SH-SY5Y (cell line): ENCODE results near the gene UBE4B.

Experiments
- GATA2 ChIP-seq: IDR thresholded peaks from 2 replicates; pipeline ENCODE4 v1.6.1; 2011; ENCODE audit warnings: mild to moderate bottlenecking, low read depth, low read length
- GATA3 ChIP-seq: IDR thresholded peaks from 2 replicates; pipeline ENCODE4 v1.6.1; 2011; ENCODE audit warnings: low read depth, mild to moderate bottlenecking, low read length, moderate library complexity

DNA sequence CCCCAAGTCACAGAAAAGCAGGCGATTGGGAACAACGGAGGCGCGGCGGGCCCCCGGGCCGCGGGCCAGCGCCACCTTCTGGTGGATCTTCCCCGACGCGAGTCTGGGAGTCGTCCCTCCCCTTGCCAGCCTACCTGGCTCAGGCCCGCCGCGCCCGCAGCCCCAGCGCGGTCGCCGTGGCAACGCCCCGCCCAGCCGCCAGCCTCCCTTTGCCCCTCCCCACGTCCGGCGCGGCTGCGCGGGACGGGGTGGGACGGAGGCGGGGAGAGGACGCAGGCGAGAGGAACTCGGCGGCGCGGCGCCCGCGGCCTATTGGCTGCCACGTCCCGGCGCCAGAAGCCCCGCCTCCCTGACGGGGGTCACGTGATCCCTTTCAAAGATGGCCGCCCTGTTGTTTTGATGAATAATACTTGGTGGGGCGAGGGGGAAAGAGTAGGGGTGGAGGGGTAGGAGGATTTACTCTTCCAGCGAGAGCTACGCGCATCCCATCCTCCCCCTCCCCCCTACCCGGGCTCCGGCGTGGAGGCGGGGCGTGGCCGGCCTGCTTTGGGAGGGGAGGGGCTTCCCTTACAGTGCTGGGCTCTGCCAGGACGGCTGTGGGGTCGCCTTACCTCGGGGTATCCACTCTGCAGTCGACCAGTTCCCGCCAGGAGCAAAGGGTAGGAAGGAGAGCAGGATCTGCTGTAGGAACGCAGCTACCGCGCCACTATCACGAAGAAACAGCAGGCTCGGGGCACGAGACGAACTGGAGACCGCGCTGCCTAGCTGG lies at the start of gene UBE4B:
- TF ChIP-seq GATA2: no peak
- no peak for TF ChIP-seq GATA3
